Mesenchymal stem cell (in vitro differentiated cells and primary cell): Measurements from ENCODE around the gene RERG.

Experiments used
- DNase-seq: peaks from one replicate; pipeline ENCODE4 v3.0.0-alpha.2; 2013
- H2AFZ ChIP-seq: one replicate; pipeline ENCODE4 v1.6.1; 2013; ENCODE audit warnings: low read depth, mild to moderate bottlenecking, control low read depth, inconsistent platforms, low read length, moderate library complexity
- H2AK5ac ChIP-seq: 2 replicates; pipeline ENCODE4 v1.6.1; 2013; ENCODE audit warnings: low read length, moderate library complexity, mild to moderate bottlenecking, inconsistent platforms; ENCODE audit not compliant: severe bottlenecking
- H2BK120ac ChIP-seq: one replicate; pipeline ENCODE4 v1.6.1; 2013; ENCODE audit warnings: low read depth, mild to moderate bottlenecking, inconsistent platforms, low read length, moderate library complexity
- H2BK12ac ChIP-seq, 2 experiments: one replicate each; pipeline ENCODE4 v1.6.1; 2013; ENCODE audit warnings: inconsistent platforms in 2 of 2, low read length in 2 of 2, mild to moderate bottlenecking in 2 of 2, moderate library complexity in 2 of 2, control low read depth in 1 of 2
- H2BK15ac ChIP-seq: one replicate; pipeline ENCODE4 v1.6.1; 2013; ENCODE audit warnings: mild to moderate bottlenecking, low read depth, inconsistent platforms; ENCODE audit not compliant: poor library complexity, severe bottlenecking
- H2BK5ac ChIP-seq: 2 replicates; pipeline ENCODE4 v1.6.1; 2013; ENCODE audit warnings: low read depth, mild to moderate bottlenecking, low read length, control low read depth, inconsistent platforms; ENCODE audit not compliant: poor library complexity, severe bottlenecking
- H3K14ac ChIP-seq, 2 experiments: one replicate each; pipeline ENCODE4 v1.6.1; 2013; ENCODE audit warnings: inconsistent platforms in 2 of 2, low read length in 2 of 2, control low read depth in 1 of 2, mild to moderate bottlenecking in 1 of 2, moderate library complexity in 1 of 2
- H3K18ac ChIP-seq, 2 experiments: one replicate each; pipeline ENCODE4 v1.6.1; 2013; ENCODE audit warnings: inconsistent platforms in 2 of 2, low read length in 2 of 2, control low read depth in 1 of 2, low read depth in 1 of 2, mild to moderate bottlenecking in 1 of 2
- H3K23ac ChIP-seq, 2 experiments: one replicate each; pipeline ENCODE4 v1.6.1; 2013; ENCODE audit warnings: inconsistent platforms in 2 of 2, low read length in 2 of 2, mild to moderate bottlenecking in 2 of 2, moderate library complexity in 2 of 2, control low read depth in 1 of 2
- H3K27ac ChIP-seq: 2 replicates; pipeline ENCODE4 v1.5.1; 2013; ENCODE audit warnings: mild to moderate bottlenecking, moderate library complexity, low read length, control low read depth, inconsistent platforms; ENCODE audit not compliant: poor library complexity, severe bottlenecking
- H3K27me3 ChIP-seq, 2 experiments: 2 replicates each; pipeline versions ENCODE4 v1.6.1 to v1.7.0; 2013; ENCODE audit warnings: low read length in 2 of 2, mild to moderate bottlenecking in 2 of 2, moderate library complexity in 2 of 2, control low read depth in 1 of 2, inconsistent platforms in 1 of 2; ENCODE audit not compliant: control insufficient read depth in 1 of 2, insufficient read depth in 1 of 2
- H3K36me3 ChIP-seq, 2 experiments: 2 replicates each; pipeline versions ENCODE4 v1.6.1 to v1.7.0; 2013; ENCODE audit warnings: low read length in 2 of 2, control low read depth in 1 of 2, inconsistent platforms in 1 of 2, low read depth in 1 of 2, mild to moderate bottlenecking in 1 of 2; ENCODE audit not compliant: insufficient read depth in 2 of 2, control insufficient read depth in 1 of 2
- H3K4ac ChIP-seq, 2 experiments: one replicate each; pipeline ENCODE4 v1.6.1; 2013; ENCODE audit warnings: inconsistent platforms in 2 of 2, low read length in 2 of 2, mild to moderate bottlenecking in 2 of 2, moderate library complexity in 2 of 2, control low read depth in 1 of 2, low read depth in 1 of 2
- H3K4me1 ChIP-seq: 2 replicates; pipeline ENCODE4 v1.6.1; 2013; ENCODE audit warnings: low read depth, low read length, control low read depth; ENCODE audit not compliant: control insufficient read depth, insufficient read depth
- H3K4me2 ChIP-seq: 2 replicates; pipeline ENCODE4 v1.6.1; 2013; ENCODE audit warnings: low read length, mild to moderate bottlenecking, inconsistent platforms; ENCODE audit not compliant: poor library complexity, severe bottlenecking
- H3K4me3 ChIP-seq, 2 experiments: 2 replicates each; pipeline versions ENCODE4 v1.5.1 to v1.7.0; 2013; ENCODE audit warnings: low read length in 2 of 2, mild to moderate bottlenecking in 2 of 2, control low read depth in 1 of 2, low read depth in 1 of 2; ENCODE audit not compliant: insufficient read depth in 1 of 2
- H3K79me1 ChIP-seq: replicated peaks from 2 replicates; pipeline ENCODE4 v1.6.1; 2013; ENCODE audit warnings: mild to moderate bottlenecking, control low read depth, low read length, inconsistent platforms; ENCODE audit not compliant: poor library complexity, severe bottlenecking
- H3K9ac ChIP-seq: 2 replicates; pipeline ENCODE4 v1.7.0; 2013; ENCODE audit warnings: mild to moderate bottlenecking, low read length, moderate library complexity
- H3K9me3 ChIP-seq: 2 replicates; pipeline ENCODE4 v1.7.0; 2013; ENCODE audit warnings: mild to moderate bottlenecking, low read length; ENCODE audit not compliant: control insufficient read depth
- H4K8ac ChIP-seq: one replicate; pipeline ENCODE4 v1.6.1; 2013; ENCODE audit warnings: inconsistent platforms, mild to moderate bottlenecking, low read length, moderate library complexity
- H4K91ac ChIP-seq: one replicate; pipeline ENCODE4 v1.6.1; 2013; ENCODE audit warnings: mild to moderate bottlenecking, low read length, inconsistent platforms
- WGBS: methylation state at CpG from one replicate; pipeline ENCODE4 v1.1.7; 2013; ENCODE audit warnings: mixed read lengths; 5-methylcytosine and 5-hydroxymethylcytosine counted together

Gene RERG

DNA sequence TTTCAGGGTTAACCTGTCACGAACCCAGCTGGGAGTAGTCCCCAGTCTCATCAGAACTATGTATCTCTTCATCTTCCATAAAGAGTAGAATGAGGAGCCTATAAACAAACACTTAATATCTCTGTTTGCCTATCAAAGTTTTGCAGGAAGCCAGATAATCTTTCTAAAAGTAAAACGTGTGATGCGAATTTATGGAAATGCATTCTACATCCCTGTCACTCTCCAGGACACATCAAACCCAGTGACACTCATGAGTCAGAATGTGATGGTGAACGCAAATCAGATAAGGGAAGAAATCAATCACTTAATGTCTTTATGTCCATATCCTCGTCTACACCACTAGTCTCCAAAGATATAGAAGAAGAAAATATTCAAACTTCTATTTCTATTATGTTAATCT, 37.4 kb downstream of the RERG start:
- 76% methylated on average over 4 of the region's 5 CpGs for WGBS
- H2AFZ ChIP-seq = no peak overlapping the region

DNA sequence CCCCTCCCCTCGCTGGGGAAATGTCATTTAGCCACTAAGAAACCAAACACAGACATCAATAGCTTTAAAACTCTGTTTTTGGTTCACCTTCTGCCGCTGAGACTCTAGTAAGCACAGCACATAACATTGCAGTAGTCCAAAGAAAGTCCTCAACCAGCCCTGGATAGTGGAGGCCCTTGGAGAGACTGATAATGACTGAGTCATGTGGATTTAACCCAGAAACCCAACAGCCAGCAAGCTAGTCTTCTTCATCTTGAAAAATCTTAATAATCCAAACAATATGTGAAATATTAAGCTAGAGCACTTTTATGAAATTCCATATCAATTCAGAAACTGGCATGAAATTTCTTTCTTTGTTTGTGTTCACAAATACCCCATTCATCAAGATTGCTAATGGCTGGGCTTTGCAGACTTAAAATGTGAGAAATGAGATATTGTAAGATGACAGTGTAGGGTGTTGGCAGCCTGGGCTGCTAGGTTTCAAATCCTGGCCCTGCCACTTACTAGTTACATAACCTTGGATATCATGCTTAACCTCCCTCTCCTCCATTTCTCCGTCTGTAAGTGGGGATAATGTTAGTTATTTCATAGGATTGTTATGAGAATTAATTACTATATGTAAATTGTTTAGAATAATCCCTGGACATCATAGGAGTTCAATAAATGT, 40.1 kb downstream of the RERG start:
- H4K8ac ChIP-seq = no peak overlapping the region
- DNase-seq = no peak
- no peak overlapping the region for H3K18ac ChIP-seq
- H3K79me1 ChIP-seq = no peaks in the 10 kb centered on the region
- H3K27me3 ChIP-seq = no peaks in the 10 kb centered on the region
- no peaks in the 10 kb centered on the region for H3K9me3 ChIP-seq
- no peaks in the 10 kb centered on the region for H3K36me3 ChIP-seq
- H2AFZ ChIP-seq = no peak overlapping the region
- no peak overlapping the region for H2BK5ac ChIP-seq
- H3K27ac ChIP-seq = no peak overlapping the region
- 65% methylated on average over 2 of the region's 3 CpGs for WGBS
- H3K9ac ChIP-seq = no peak overlapping the region
- no peak overlapping the region for H4K91ac ChIP-seq
- peaks cover 1% of the 10 kb centered on the region for H3K4me1 ChIP-seq
- H3K4ac ChIP-seq = no peak overlapping the region
- H3K14ac ChIP-seq = no peak overlapping the region
- no peak overlapping the region for H3K4me3 ChIP-seq
- H2BK12ac ChIP-seq = peak overlapping the region in 1 of 2 experiments; percentile 24
- H2BK120ac ChIP-seq = no peak overlapping the region
- no peak overlapping the region for H3K23ac ChIP-seq
- H2AK5ac ChIP-seq = no peak overlapping the region
- H2BK15ac ChIP-seq = no peak overlapping the region
- H3K4me2 ChIP-seq = no peak overlapping the region

More for the DNA sequence above, 37.4 kb downstream of the RERG start:
- no peak for DNase-seq
- no peak overlapping the region for H3K18ac ChIP-seq
- H3K23ac ChIP-seq = no peak overlapping the region
- H3K27ac ChIP-seq = no peak overlapping the region
- H4K91ac ChIP-seq = no peak overlapping the region
- H2BK5ac ChIP-seq = no peak overlapping the region
- no peak overlapping the region for H3K14ac ChIP-seq
- H3K36me3 ChIP-seq = no peaks in the 10 kb centered on the region
- no peaks in the 10 kb centered on the region for H3K27me3 ChIP-seq
- H3K79me1 ChIP-seq = no peaks in the 10 kb centered on the region
- H3K4me2 ChIP-seq = no peak overlapping the region
- H3K4ac ChIP-seq = no peak overlapping the region
- H2BK12ac ChIP-seq = no peak overlapping the region
- H4K8ac ChIP-seq = no peak overlapping the region
- H2AK5ac ChIP-seq = no peak overlapping the region
- H3K4me3 ChIP-seq = no peak overlapping the region
- no peaks in the 10 kb centered on the region for H3K4me1 ChIP-seq
- H2BK15ac ChIP-seq = no peak overlapping the region
- H3K9ac ChIP-seq = no peak overlapping the region
- no peaks in the 10 kb centered on the region for H3K9me3 ChIP-seq
- no peak overlapping the region for H2BK120ac ChIP-seq

DNA sequence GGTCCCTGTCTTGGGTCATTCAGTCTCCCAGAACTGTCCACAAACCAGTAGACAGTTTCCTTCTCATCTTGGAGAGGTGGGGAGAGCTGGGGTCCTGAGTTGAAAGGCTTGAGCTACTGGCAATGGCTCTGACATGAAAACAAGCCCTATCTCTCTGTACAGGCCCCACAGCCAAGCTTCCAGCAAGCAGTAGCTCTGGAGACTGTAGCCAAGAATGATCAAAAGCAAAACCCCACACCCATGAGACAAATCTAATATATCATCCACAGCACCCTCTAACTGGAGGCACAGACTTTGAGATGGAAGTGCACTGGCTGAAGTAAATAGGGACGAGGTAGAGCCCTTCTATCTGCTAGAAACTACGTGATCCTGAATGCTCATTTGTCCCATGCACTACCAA, 40.9 kb downstream of the RERG start:
- Histone ChIP-seq H3K9ac (no peak overlapping the region), H3K9me3 (no peaks in the 10 kb centered on the region), H3K4me3 (no peak overlapping the region), H3K18ac (no peak overlapping the region), H3K4me1 (peaks cover 1% of the 10 kb centered on the region), H4K8ac (no peak overlapping the region), H2BK120ac (no peak overlapping the region), H2BK12ac (peak overlapping the region in 1 of 2 experiments; percentile 19), H2BK5ac (no peak overlapping the region), H3K4ac (no peak overlapping the region), H3K23ac (no peak overlapping the region), H3K36me3 (no peaks in the 10 kb centered on the region), H3K27ac (no peak overlapping the region), H3K4me2 (no peak overlapping the region), H4K91ac (no peak overlapping the region), H2AFZ (no peak overlapping the region), H2AK5ac (no peak overlapping the region), H3K79me1 (no peaks in the 10 kb centered on the region), H3K14ac (no peak overlapping the region), H2BK15ac (no peak overlapping the region), H3K27me3 (no peaks in the 10 kb centered on the region)
- no peak for DNase-seq
- 83% methylated on average over 2 of the region's 2 CpGs for WGBS

GRCh38 chr12:15179672-15180071, 41.5 kb downstream of the RERG start:
- H3K18ac ChIP-seq = no peak overlapping the region
- no peak overlapping the region for H3K14ac ChIP-seq
- no peak overlapping the region for H4K91ac ChIP-seq
- peaks cover 3% of the 10 kb centered on the region for H3K4me1 ChIP-seq
- no peak overlapping the region for H2AK5ac ChIP-seq
- no peak overlapping the region for H2BK15ac ChIP-seq
- DNase-seq = no peak
- H3K36me3 ChIP-seq = no peaks in the 10 kb centered on the region
- H3K4ac ChIP-seq = no peak overlapping the region
- no peak overlapping the region for H3K23ac ChIP-seq
- H4K8ac ChIP-seq = no peak overlapping the region
- H2AFZ ChIP-seq = no peak overlapping the region
- no peaks in the 10 kb centered on the region for H3K79me1 ChIP-seq
- no peaks in the 10 kb centered on the region for H3K27me3 ChIP-seq
- H2BK120ac ChIP-seq = no peak overlapping the region
- H2BK5ac ChIP-seq = no peak overlapping the region
- no peak overlapping the region for H3K9ac ChIP-seq
- H2BK12ac ChIP-seq = no peak overlapping the region
- H3K4me2 ChIP-seq = no peak overlapping the region
- no peak overlapping the region for H3K4me3 ChIP-seq
- 80% methylated on average over 1 of the region's 2 CpGs for WGBS
- H3K9me3 ChIP-seq = no peaks in the 10 kb centered on the region
- H3K27ac ChIP-seq = no peak overlapping the region
